ENCODE data around the gene FRY.

Gene FRY

DNA sequence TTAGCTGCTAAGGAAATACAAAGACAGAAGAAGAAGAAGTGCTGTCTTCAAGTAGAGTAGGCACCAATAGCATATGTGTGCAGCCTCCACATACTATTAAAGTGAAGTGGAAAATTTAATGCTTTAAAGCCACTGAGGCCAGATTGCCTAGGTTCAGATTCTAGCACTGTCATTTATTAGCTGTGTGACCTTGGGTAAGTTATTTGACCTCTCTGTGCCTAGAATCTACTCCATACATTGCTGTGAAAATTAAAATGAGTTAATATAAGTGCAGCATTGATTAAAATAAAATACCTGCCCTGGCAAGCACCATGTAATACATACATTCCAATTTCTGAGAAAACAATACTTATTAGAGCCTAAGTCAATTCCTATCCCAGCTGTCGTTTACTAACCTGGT is 110.5 kb downstream of the FRY start:
- no peak for FAIRE-seq
- TF ChIP-seq SPI1 (IDR thresholded peaks at IDR 0.05; ENCODE audit: low read depth, low read length) (no peak), POU2F2 (IDR thresholded peaks at IDR 0.05; ENCODE audit: low read depth, low read length) (no peak), POLR2AphosphoS5 (IDR thresholded peaks at IDR 0.05; ENCODE audit: low read depth, low read length) (no peak), POLR2A (IDR thresholded peaks at IDR 0.05; ENCODE audit: low read depth, low read length) (no peak), PAX5 (IDR thresholded peaks at IDR 0.05; ENCODE audit: insufficient read depth, low read length, severe bottlenecking) (no peak), TAF1 (IDR thresholded peaks at IDR 0.05; ENCODE audit: low read depth, low read length) (no peak)
- no peak for DNase-seq (ENCODE audit: insufficient read length, low spot score)

DNA sequence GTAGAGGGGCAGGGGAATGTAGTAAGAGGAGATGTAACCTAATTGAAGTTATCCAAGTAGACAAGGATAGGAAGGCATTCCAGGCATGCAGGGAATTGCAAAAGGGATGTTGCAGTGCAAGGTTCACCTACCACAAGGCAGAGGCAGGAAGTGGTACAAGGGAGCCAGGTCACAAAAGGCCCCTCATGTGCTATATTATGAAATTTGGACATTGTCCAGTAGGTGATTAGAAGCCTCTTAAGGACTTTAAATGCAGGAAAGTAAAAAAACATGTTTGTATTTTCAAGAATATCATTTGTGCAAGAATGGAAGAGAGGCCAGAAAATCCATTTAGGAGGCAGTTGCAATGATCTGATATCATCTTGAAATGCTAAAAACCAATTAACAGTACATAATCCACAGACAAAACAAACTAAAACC is 111.4 kb downstream of the FRY start:
- no peak for TF ChIP-seq POLR2A (IDR thresholded peaks at IDR 0.05; ENCODE audit: low read depth, low read length)
- no peak for TF ChIP-seq PAX5 (IDR thresholded peaks at IDR 0.05; ENCODE audit: insufficient read depth, low read length, severe bottlenecking)
- TF ChIP-seq POLR2AphosphoS5 (IDR thresholded peaks at IDR 0.05; ENCODE audit: low read depth, low read length): no peak
- DNase-seq (ENCODE audit: insufficient read length, low spot score): no peak
- FAIRE-seq: peak; percentile 57

DNA sequence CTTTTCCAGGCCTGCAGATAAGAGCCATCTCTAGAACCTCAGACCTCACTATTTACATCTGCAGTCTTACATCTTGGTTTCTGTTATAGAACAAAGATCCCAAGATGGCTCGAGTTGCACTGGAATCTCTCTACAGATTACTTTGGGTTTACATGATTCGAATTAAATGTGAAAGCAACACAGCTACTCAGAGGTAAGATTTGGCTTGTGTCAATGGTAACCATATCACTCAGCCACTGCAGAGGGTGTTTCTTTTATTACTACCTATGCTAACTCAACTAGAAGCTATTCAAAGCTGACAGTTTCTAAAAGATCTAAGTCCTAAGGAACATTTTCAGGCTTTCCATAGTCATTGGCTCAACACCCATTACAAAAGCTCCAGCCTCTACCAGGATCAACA is 115.6 kb downstream of the FRY start:
- DNase-seq (ENCODE audit: insufficient read length, low spot score): no peak
- TF ChIP-seq POU2F2 (IDR thresholded peaks at IDR 0.05; ENCODE audit: low read depth, low read length) (no peak), POLR2A (IDR thresholded peaks at IDR 0.05; ENCODE audit: low read depth, low read length) (no peak), POLR2AphosphoS5 (IDR thresholded peaks at IDR 0.05; ENCODE audit: low read depth, low read length) (no peak), SPI1 (IDR thresholded peaks at IDR 0.05; ENCODE audit: low read depth, low read length) (no peak), TAF1 (IDR thresholded peaks at IDR 0.05; ENCODE audit: low read depth, low read length) (no peak), PAX5 (IDR thresholded peaks at IDR 0.05; ENCODE audit: insufficient read depth, low read length, severe bottlenecking) (no peak)

DNA sequence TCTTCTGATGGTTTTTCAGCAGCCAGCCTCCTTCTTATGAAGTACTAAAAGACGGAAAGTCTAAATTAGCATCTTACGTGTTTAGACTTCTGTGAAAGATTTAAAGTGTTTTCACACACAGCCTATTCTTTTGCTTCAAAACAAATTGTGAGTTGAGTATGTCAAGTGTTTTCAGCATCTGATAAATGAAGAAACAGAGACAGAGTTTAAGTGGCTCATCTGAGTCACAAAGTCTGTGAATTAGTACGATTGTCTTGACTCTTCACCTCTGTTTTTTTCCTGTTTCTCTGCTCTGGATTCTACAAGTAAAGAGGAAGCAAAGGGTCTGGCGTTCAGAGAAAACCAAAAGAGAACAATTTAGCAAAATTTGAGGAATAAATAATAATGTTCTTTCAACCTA is 116.4 kb downstream of the FRY start:
- TF ChIP-seq POLR2A (IDR thresholded peaks at IDR 0.05; ENCODE audit: low read depth, low read length): no peak
- TF ChIP-seq PAX5 (IDR thresholded peaks at IDR 0.05; ENCODE audit: insufficient read depth, low read length, severe bottlenecking): no peak
- TF ChIP-seq SPI1 (IDR thresholded peaks at IDR 0.05; ENCODE audit: low read depth, low read length): no peak
- TF ChIP-seq POLR2AphosphoS5 (IDR thresholded peaks at IDR 0.05; ENCODE audit: low read depth, low read length): no peak
- TF ChIP-seq TAF1 (IDR thresholded peaks at IDR 0.05; ENCODE audit: low read depth, low read length): no peak
- no peak for TF ChIP-seq POU2F2 (IDR thresholded peaks at IDR 0.05; ENCODE audit: low read depth, low read length)
- FAIRE-seq: no peak
- DNase-seq (ENCODE audit: insufficient read length, low spot score): no peak

More for the DNA sequence above, 115.6 kb downstream of the FRY start:
- FAIRE-seq: no peak

DNA sequence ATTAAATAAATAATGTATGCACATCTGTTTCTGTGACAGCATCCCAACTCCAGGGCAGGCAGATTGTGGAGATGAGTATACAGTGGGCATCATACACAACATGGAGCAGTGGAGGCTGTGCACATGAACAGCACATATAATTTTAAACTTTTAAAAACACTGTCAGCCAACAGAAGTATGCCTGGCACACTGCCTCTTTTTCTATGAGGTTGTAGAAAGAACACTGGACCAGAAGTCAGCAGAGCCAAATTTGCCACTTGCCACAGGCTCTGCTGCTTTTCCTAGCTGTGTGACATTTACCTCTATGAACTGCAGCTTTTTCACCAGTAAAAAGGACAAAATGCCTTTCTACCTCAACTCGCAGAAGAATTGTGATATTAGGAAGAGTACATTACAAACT is 118.7 kb downstream of the FRY start:
- no peak for FAIRE-seq
- DNase-seq (ENCODE audit: insufficient read length, low spot score): no peak
- no peak for TF ChIP-seq POLR2AphosphoS5 (IDR thresholded peaks at IDR 0.05; ENCODE audit: low read depth, low read length)
- TF ChIP-seq SPI1 (IDR thresholded peaks at IDR 0.05; ENCODE audit: low read depth, low read length): no peak

DNA sequence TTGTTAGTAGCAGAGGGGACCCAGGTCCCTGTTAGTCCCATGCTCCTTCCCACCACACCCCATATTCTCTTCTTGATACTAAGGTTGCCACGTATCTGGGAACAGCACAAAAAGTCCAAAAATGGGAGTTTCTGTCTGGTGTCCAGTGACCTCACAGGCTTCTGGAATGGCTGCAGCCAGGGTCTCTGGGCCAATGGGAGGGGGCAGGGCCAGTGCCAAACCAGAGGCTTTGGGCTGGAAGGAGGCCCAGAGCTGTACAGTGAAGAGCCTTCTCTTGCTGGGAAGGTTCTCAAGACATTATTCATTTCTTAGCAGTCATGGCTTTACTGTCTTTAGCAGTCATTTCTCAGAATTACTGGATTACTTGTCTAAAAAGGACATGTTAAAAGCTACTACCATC is 119.2 kb downstream of the FRY start:
- FAIRE-seq (no peak), DNase-seq (ENCODE audit: insufficient read length, low spot score) (no peak)
- TF ChIP-seq TAF1 (IDR thresholded peaks at IDR 0.05; ENCODE audit: low read depth, low read length): no peak
- TF ChIP-seq PAX5 (IDR thresholded peaks at IDR 0.05; ENCODE audit: insufficient read depth, low read length, severe bottlenecking): no peak
- no peak for TF ChIP-seq POU2F2 (IDR thresholded peaks at IDR 0.05; ENCODE audit: low read depth, low read length)
- no peak for TF ChIP-seq POLR2A (IDR thresholded peaks at IDR 0.05; ENCODE audit: low read depth, low read length)
- no peak for TF ChIP-seq SPI1 (IDR thresholded peaks at IDR 0.05; ENCODE audit: low read depth, low read length)
- no peak for TF ChIP-seq POLR2AphosphoS5 (IDR thresholded peaks at IDR 0.05; ENCODE audit: low read depth, low read length)

DNA sequence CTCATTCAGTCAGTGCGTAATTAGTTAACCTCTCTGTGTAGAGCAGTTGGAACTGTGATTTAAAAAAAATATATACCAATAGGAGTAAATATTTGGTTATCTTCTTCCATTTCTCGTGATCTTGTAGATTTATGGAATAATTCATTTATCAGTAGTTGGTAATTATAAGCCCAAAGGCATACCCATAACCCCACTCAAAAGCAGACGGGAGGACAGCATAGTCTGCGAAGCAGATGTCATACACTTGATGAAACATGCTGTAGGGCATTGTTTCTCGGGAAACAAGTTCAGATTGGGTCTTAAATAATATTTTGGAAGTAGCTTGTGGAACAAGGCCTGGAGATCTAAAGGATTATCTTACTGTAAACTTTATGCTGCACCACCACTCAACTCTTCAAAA is 119.7 kb downstream of the FRY start:
- DNase-seq (ENCODE audit: insufficient read length, low spot score): no peak
- TF ChIP-seq POLR2AphosphoS5 (IDR thresholded peaks at IDR 0.05; ENCODE audit: low read depth, low read length) (no peak), POU2F2 (IDR thresholded peaks at IDR 0.05; ENCODE audit: low read depth, low read length) (no peak), PAX5 (IDR thresholded peaks at IDR 0.05; ENCODE audit: insufficient read depth, low read length, severe bottlenecking) (no peak), POLR2A (IDR thresholded peaks at IDR 0.05; ENCODE audit: low read depth, low read length) (no peak), SPI1 (IDR thresholded peaks at IDR 0.05; ENCODE audit: low read depth, low read length) (no peak), TAF1 (IDR thresholded peaks at IDR 0.05; ENCODE audit: low read depth, low read length) (no peak)
- no peak for FAIRE-seq

DNA sequence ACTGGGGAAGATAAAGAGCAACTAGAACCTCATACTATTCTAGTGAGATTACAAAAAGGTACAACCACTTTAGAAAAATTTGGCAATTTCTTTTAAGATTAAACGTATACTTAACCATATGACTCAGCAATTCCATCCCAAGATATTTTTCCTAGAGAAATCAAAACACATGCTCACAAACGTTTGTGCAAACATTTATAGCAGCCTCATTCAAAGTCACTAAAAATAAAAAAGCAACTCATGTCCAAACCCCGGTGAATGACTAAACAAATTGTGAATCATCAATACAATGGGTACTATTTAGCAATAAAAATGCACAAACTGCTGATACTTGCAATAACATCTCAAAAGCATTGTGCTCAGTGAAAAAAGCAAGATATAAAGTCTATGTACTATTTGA is 121.5 kb downstream of the FRY start:
- DNase-seq (ENCODE audit: insufficient read length, low spot score): no peak
- FAIRE-seq: no peak
- no peak for TF ChIP-seq SPI1 (IDR thresholded peaks at IDR 0.05; ENCODE audit: low read depth, low read length)
- no peak for TF ChIP-seq TAF1 (IDR thresholded peaks at IDR 0.05; ENCODE audit: low read depth, low read length)
- TF ChIP-seq POLR2AphosphoS5 (IDR thresholded peaks at IDR 0.05; ENCODE audit: low read depth, low read length): no peak
- no peak for TF ChIP-seq POLR2A (IDR thresholded peaks at IDR 0.05; ENCODE audit: low read depth, low read length)
- TF ChIP-seq POU2F2 (IDR thresholded peaks at IDR 0.05; ENCODE audit: low read depth, low read length): no peak
- no peak for TF ChIP-seq PAX5 (IDR thresholded peaks at IDR 0.05; ENCODE audit: insufficient read depth, low read length, severe bottlenecking)

DNA sequence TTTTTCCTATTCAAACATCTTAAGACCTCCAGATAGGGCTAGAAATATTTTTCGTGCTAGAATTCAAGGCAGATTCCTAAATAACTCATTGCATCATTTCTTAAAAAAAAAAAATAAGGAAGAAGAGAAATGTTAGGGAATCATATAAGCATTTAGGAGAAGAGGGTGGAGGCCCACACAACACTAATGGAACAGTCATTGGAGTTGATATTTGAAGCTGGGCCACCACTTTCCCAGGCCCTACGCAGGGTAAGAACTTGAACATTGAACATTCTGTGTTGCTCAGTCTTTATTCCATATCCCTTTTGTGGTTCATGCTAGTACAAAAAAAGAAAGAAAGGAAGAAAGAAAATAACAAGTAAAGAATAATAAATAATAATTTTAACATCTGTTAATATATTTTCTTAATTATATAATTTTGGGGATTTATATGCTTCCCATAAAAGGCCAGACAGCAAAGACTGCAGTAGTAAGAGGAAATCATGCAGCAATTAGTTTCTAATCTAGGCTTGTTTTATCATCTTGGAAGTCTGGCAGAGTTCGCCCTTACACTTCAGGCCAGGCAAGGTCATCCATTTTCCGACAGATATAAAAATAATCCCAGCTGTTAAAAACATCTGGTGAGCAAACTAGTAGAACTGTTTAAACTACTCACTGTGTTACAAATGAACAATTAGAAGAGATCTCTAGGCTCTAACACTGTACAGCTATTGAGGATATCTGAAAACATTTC is 127.7 kb downstream of the FRY start:
- TF ChIP-seq POU2F2 (IDR thresholded peaks at IDR 0.05; ENCODE audit: low read depth, low read length) (no peak), SPI1 (IDR thresholded peaks at IDR 0.05; ENCODE audit: low read depth, low read length) (no peak)
- no peak for DNase-seq (ENCODE audit: insufficient read length, low spot score)
- FAIRE-seq: no peak

DNA sequence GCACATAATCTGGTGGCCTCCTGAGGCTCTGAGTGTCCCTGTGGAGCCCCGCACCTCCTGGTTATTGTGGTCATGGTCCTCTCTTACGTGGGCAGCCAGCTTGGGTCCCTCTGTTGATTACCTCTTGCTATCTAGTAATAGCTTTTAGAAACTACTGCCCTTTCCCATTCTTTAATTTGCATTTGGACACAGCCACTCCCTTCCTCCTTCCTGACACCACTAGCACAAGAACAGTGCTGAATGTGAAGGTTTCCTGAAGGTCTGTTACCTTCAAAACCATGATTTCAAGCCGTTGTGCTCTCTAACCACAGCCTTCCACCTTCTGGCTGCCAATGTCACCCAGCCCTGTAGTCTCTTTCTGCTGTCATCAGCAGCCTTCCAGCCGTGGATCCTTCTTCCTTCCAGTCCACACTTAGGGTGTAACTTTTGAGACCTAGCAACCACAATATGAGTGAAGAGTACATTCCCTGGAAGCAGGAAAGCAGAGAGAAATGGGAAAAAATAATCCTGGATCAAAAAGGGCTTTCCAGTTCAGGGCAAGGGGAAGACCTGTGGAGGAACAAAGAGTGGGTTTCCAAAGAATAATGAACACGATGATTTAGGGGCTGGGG is 130.9 kb downstream of the FRY start:
- FAIRE-seq (no peak), DNase-seq (ENCODE audit: insufficient read length, low spot score) (no peak)
- no peak for TF ChIP-seq POLR2AphosphoS5 (IDR thresholded peaks at IDR 0.05; ENCODE audit: low read depth, low read length)
- no peak for TF ChIP-seq POLR2A (IDR thresholded peaks at IDR 0.05; ENCODE audit: low read depth, low read length)
- no peak for TF ChIP-seq PAX5 (IDR thresholded peaks at IDR 0.05; ENCODE audit: insufficient read depth, low read length, severe bottlenecking)
- TF ChIP-seq POU2F2 (IDR thresholded peaks at IDR 0.05; ENCODE audit: low read depth, low read length): no peak
- TF ChIP-seq TAF1 (IDR thresholded peaks at IDR 0.05; ENCODE audit: low read depth, low read length): no peak
- TF ChIP-seq SPI1 (IDR thresholded peaks at IDR 0.05; ENCODE audit: low read depth, low read length): no peak

All from GM12891 (cell line).